GM10266 (cell line): ENCODE data around the gene TBC1D16.

Experiments used
- DNase-seq: peaks from one replicate; pipeline ENCODE4 v3.0.0; 2012; ENCODE audit errors: extremely low spot score
- TF ChIP-seq, protein P1 (sequence below): IDR thresholded peaks from 2 replicates; pipeline ENCODE4 v1.5.1; 2012; ENCODE audit warnings: mild to moderate bottlenecking, low read depth; ENCODE audit not compliant: control insufficient read depth, insufficient read depth; ENCODE audit errors: missing control alignments

Gene TBC1D16

DNA sequence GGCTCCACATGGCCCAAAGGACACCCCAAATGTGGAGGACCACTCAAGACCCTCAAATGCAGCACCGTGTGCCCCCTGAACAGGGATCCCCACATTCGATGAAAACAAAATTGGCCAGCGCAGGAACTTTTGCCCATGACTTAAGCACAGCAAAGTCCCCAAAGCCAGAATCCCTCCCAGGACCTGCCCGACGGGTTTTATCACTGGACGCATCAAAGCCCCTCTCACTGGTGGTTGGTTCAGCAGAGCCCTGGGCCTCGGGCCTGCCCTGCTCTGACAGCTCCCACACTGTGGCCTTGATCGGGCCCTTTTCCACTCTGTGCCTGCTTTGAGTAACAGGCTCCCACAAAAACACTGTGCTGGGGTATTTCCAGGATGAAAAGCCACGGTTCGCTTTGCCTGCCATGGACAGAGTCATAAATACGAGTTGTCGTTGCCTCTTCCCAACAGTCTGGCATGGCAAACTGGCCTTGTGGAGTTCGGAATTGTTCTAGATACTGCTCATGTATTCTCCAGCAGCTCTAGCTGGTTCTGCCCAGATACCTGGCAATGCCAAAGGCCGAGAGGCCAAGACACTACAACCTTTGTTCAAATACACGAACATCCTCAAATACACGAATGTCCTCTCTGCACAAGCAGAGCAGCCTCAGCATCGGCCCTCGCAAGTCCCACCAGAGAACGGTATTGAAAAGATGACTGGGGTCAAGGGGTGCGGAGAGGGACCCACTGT is 46.4 kb downstream of the TBC1D16 start:
- TF ChIP-seq, protein P1, sequence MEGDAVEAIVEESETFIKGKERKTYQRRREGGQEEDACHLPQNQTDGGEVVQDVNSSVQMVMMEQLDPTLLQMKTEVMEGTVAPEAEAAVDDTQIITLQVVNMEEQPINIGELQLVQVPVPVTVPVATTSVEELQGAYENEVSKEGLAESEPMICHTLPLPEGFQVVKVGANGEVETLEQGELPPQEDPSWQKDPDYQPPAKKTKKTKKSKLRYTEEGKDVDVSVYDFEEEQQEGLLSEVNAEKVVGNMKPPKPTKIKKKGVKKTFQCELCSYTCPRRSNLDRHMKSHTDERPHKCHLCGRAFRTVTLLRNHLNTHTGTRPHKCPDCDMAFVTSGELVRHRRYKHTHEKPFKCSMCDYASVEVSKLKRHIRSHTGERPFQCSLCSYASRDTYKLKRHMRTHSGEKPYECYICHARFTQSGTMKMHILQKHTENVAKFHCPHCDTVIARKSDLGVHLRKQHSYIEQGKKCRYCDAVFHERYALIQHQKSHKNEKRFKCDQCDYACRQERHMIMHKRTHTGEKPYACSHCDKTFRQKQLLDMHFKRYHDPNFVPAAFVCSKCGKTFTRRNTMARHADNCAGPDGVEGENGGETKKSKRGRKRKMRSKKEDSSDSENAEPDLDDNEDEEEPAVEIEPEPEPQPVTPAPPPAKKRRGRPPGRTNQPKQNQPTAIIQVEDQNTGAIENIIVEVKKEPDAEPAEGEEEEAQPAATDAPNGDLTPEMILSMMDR: no peak
- no peak for DNase-seq

DNA sequence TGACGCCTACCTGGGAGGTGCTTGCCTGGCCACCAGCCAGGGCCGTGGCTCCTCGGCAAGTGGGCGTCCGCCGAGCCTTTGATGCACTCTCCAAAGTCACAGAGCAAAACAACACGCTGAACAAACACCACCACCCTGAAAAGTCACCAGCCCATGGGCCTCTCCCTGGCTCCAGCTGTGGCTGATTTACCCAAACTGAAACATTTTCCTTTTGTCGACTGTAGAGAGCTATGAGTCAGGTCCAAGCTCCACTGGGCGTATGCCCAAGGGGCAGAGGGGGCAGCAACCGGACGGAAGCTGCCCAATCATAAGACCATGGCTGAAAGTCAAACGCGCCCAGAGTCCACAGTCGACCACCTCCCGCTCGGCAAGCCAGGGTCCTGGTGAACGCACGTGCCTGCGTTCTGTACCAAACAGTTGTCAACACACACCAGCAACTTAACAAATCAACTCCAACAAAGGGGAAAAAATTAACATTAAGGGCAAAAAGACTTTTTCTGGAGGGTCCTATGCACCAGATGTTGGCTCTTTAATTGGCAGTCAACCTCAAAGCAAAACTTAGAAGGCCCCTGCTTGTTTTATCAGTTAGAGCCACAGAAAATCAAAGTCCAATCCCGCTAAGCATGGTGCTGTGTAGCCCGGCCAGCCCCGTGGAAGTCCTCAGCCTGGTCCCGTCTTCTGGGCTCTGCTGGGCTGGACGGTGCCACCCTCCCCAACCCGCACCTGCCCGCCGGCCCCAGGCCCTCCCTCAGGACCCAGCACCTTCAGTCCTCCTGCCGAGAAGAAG is 47.3 kb downstream of the TBC1D16 start:
- no peak for DNase-seq
- TF ChIP-seq, protein P1: no peak

DNA sequence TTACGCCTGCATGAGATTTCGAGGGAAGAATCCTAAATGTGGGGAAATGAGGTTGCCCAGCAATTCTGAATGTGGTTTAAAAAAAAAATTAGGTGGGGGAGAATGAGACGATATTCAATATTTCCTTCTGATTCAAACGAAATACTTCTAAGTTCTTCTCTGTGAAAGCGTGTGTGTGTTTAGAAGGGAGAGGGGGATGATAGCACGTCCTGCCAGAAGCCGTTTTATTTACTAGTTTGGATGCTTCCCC is 47.8 kb downstream of the TBC1D16 start:
- TF ChIP-seq, protein P1: no peak
- no peak for DNase-seq

DNA sequence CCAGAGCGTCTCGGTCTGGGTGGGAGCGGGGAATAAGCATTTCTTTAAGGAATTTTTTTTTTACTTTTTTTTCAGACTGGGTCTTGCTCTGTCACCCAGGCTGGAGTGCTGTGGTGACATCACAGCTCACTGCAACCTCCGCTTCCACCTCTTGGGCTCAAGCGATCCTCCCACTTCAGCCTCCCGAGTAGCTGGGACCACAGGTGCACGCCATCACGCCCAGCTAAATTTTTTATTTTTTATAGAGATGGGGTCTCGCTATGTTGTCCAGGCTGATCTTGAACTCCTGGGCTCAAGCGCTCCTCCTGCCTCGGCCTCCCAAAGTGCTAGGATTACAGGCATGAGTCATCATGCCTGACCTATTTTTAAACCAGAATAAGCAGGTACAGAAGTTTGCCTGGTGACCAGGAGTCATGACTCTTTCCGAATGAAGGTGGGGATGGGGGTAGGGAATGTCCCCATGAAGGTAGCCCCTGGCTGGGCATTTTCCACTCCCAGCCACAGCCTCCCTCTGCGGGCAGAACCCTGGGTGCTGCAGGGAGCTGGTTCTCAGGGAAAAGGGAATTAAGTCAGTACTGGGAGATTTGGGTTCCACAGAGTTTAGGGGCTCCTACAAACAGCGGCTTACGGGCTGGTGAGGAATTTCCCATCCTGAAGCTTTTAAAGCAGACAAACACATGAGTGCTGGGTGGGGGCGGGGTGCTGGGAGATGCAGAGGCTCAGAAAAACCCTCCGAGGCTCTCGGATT is 48.3 kb downstream of the TBC1D16 start:
- TF ChIP-seq, protein P1: no peak
- DNase-seq: no peak

DNA sequence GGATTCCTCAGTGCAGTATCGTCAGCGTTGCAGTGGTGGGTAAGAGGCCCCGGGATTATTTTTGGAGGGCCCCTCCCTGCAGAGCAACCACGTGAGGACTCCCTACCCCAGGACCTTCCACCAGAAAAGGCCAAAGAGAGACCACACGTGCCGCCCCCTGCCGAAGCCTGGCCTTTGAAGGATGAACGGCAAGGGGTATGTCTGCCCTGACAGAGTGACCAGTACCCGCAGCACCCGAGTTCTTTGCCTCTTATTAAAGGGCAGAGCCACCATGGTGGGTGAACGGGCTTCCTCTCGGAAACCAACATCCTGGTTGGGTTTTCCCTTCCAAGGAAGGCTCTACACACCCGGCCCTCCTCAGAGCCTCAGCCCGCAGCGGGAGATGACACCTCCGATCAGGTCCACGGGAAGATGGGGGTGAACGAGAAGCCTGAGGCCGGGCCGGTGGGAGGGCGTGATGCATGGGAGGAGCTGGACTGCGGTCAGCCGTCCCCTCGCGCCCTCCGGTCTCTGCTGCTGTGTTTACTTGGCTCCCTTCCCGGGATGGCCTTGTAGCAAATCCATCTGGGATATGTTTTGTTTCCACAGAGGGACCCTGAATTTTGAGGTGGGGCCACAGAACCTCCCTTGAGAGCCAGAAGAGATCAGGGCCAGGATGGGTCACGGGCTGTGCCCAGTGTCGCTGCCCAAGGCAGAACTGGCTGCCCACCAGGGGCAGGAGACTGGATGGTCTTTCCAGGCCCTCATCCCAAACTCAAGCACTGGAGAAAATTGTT is 49.1 kb downstream of the TBC1D16 start:
- TF ChIP-seq, protein P1: no peak
- no peak for DNase-seq

DNA sequence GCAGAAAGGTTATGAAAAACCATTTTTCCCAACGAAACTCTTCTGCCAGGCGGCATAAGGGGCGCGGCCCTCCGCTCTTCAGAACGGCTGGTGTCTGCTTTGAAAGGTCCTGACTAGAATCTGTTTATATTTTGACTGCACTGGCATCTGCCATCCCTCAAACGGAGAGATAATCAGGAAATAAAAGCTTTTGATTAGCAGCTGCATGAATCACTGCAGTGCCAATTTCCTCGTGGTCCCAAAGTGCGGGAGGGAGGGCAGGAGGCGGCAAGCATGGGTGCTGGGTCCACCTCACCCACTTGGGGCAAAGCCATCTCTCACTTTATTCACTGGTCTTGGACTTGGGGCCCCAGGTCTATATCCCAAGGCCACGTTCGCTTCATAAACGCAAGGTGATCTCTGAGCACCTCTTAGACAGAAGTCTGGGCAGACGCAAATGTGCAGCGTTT is 49.7 kb downstream of the TBC1D16 start:
- no peak for DNase-seq
- TF ChIP-seq, protein P1: no peak
